Mesenteric fat pad (tissue), 1 donor: Measurements from ENCODE around the gene PWWP2A. TPM values are rescaled to one million over a fixed set of nuclear protein-coding genes. Genes with fewer than 3 reads are reported as not detected.

Experiments used
- total RNA-seq: library from RNA; stranded (reverse); fragmentation: NEBNext Ultra II Directional; extraction: Animal tissue kit (Norgen Biotek cat#: 25700); gene quantifications from one replicate; pipeline ENCODE4 v1.2.1, GENCODE V29; 2021
- donor health status: DM: yes; HTN: yes; CAD: no.

Gene PWWP2A
- total RNA-seq, 1 donor from 2014 or later: 20.0 TPM

Other genes with a start within 250 kb of the PWWP2A start
- 6.6 TPM for gene ADRA1B, start 203.0 kb downstream of the PWWP2A start, total RNA-seq
- 43.2 TPM for gene TTC1, start 110.3 kb downstream of the PWWP2A start, total RNA-seq
- gene FABP6, start 110.1 kb upstream of the PWWP2A start, total RNA-seq: not detected
- gene CCNJL, start 193.1 kb upstream of the PWWP2A start, total RNA-seq: 0.80 TPM